ENCODE data around the gene GRAPL. TPM values are rescaled to one million over a fixed set of nuclear protein-coding genes. Genes with fewer than 3 reads are reported as not detected.
"Not testable (repeated sequence)": the region's sequence is repeated elsewhere in the genome, so short reads cannot be mapped to it uniquely, and the experiment has no call there.

The GRAPL gene
- total RNA-seq (2014; rRNA removed; shearing (Covaris generic)): not detected in 2 replicates

DNA sequence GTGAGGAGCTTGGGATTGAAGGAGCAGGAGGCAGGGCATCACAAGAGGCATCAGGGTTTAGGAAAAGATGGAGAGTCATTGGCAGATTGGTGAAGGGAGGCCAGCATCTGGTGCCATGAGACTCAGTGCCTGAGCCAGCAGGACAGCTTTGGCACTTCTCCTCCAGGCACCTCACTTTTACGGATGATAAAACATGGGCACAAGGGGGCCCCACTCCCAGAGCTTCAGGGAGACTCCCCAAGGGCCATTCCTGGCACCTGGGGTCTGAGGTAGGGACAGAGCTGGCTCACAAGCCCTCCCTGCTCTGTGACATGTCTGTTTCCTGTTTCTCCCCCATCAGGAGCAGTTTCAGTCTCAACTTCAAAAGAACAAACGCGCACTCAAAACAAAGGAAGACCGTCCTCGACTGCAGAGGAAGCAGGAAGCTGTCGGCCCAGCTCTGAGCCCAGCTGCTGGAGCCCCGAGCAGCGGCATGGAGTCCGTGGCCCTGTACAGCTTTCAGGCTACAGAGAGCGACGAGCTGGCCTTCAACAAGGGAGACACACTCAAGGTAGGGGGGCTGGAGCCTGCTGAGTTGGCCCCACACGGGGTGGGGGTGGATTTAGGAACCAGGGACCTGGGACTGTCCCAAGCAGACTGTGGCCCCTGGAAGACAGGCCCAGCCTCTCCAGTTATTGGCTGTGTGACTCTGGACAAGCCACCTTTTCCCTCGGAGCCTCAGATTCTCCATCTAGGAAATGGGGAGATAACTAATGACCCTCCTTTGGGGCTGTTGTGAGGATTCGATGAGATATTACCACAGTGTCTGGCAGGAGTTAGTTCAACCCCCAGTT, at the start of gene GRAPL:
GRAPL (plus strand) TSS at position 442 of the 833 bp plus-strand sequence; CDS start at position 473, 31 bp downstream.
- not testable (repeated sequence) for DNase-seq (ENCODE audit: low spot score)

DNA sequence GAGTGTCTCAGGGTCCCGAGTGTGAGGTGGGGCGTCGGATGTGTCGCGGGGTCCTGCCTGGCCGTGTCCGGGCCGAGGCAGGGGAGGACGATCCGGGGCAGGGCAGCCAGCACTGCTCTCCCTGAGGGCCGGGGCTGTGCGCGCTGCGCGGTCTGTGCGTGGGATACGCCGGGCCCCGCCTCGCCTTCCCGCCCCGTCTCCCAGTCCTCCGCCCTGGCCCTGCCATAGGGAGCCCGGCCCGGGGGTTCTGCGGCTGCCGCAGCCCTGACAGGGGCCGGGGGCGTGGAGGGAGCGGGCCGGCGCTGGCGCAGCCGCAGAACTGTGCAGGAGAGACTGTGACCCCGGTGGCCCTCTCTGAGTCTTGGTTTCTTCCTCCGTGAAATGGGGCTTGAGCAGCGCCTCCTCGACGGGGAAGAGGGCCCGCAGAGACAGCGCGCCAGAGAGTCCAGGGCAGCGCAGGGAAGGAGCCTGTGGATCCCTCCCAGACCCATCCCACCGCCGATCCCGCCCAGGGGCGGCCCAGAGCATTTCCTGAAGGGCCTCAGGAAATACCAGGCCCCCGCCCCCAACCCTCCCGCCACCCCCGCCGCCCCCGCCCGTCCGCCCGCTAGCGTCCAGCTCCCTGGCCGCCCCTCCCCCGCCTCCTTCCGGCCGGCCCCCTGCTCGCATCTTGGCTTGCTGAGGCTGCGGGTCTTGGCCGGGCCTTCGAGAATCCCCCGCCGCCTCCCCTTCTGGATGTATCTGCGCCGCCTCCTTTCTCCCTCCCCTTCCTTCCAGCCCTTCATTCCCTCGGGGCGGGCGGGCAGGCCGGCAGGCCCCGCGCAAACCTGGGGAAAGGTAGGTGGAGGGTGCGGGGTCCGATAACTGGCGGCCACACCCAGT, 38.3 kb upstream of the GRAPL start:
- not testable (repeated sequence) for DNase-seq (ENCODE audit: low spot score)

DNA sequence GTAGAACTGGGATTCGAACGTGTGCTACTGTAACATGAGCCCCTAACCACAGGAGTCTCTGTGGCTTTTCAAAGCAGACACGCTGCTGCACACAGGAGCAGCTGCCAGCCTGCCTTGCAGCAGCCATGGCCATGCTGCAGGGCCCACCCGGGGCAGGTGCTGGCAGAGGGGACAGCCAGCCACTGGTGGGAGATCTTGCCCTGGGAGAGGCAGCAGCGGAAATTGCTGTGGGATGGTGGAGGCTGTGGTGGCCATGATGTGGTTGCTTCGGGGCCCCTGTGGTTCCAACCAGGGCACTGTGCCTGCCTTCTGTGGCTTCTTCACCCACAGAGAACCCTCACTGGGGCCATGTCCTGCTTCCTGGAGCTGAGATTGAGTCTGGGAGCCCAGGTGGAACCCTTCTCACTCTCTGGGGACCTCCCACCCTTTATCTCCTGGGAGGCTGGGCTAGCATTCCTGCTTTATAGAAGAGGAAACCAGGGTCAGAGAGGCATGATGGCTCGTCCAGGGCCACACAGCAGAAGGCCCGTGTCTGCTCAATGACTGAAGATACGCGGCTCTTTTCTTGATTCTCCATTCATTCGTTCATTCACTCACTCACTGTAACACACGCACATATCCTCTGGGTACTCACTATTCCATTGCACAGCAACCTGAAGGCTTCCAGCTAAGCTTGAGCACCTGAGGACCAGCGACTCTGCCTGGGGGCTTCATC, 37.2 kb upstream of the GRAPL start:
- DNase-seq (ENCODE audit: low spot score): not testable (repeated sequence)

DNA sequence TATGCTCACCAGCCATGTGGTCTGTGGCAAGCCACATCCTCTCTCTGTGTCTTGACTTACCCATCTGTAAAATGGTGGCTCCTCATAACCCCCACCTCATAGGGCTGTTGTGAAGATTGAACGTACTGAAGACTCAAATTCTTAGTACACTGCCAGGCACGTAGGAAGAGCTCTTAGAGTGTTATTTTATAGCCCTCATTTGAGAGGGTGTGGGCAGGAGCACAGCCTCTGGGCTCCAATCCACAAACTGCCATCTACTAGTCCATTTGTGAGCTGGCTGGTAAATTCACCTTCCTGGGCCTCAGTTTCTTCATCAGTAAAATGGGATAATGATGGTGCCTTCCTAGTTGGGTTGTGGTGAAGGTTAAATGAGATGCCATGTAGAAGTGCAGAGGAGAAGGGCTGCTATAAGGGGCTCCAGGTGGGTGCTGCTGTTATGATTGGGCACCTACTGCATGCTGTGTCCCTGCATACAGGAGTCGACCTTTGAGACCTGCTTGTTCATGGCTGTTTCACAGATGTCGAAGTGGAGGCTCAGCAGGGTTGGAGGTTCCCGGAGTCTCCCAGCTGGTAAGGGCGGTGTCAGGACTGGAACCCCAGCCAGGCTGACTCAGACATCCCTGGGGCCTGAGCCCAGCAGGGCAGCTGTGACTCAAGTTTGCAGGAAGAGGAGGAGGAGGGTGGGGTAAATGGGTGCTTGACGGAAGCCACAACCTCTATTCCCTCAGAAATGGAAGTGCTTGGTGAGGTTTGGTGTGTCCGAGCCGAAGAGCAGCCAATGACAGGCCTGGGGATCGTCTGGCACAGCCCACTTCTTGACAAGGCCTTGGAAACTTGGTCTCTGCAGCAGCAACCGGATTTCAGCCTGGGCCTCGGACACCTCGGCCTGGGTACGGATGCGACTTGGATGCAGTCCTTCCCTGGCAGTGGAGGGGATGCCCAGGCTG, 34.4 kb upstream of the GRAPL start:
- DNase-seq (ENCODE audit: low spot score): peak; percentile 0

DNA sequence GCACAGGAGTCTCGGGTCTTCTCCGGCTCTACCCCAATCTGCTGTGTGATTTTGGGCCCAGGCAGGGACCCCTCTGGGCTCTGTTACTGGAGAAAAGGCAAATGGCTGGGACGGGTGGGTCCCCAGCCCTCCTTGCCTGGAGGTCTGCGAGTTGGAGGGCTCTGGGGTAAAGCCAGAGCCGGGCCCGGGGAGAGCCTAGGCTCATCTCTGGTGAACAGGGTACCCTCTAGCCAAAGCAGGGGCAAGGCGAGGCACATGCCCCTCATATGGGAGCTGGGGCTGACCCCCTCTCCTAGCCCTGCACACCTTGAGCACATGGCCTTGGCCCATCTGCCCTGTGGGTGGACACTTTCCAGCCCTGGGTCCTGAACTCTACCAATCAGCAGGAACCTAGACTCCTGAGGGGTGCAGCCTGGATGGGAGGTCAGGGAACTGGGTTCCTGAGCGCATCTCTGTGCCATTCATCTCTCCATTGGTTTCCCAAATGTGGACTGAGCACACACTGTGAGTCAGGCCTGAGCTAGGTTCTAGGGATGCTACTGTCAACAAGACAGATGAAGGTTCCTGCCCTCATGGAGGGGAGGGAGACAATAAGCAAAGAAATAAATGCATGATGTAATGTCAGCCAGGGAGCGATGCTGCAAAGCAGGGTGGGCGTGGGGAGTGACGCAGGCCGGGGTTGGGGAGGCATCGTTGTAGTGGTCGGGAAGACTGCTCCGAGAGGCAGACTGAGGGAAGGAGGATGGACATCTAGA, 33.5 kb upstream of the GRAPL start:
- not testable (repeated sequence) for DNase-seq (ENCODE audit: low spot score)

DNA sequence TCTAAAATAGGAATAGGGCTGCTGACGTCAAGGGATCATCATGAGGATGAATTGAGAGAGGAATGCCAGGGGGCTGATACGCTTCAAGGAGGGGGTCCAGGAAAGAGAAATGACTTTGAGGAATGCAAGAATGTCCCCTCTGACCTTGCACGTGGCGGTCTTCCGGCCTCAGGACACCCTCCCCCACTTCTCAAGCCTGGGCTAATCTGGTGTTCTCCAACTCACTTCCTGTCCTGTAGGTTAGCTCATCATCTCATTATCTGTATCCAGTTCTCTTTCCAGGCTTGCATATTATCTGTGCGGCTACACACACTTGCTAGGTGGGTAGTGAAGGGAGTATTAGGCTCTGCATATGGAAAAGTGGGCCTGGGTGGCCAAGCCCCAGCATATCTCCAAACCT, 18.9 kb upstream of the GRAPL start:
- DNase-seq (ENCODE audit: low spot score): not testable (repeated sequence)

DNA sequence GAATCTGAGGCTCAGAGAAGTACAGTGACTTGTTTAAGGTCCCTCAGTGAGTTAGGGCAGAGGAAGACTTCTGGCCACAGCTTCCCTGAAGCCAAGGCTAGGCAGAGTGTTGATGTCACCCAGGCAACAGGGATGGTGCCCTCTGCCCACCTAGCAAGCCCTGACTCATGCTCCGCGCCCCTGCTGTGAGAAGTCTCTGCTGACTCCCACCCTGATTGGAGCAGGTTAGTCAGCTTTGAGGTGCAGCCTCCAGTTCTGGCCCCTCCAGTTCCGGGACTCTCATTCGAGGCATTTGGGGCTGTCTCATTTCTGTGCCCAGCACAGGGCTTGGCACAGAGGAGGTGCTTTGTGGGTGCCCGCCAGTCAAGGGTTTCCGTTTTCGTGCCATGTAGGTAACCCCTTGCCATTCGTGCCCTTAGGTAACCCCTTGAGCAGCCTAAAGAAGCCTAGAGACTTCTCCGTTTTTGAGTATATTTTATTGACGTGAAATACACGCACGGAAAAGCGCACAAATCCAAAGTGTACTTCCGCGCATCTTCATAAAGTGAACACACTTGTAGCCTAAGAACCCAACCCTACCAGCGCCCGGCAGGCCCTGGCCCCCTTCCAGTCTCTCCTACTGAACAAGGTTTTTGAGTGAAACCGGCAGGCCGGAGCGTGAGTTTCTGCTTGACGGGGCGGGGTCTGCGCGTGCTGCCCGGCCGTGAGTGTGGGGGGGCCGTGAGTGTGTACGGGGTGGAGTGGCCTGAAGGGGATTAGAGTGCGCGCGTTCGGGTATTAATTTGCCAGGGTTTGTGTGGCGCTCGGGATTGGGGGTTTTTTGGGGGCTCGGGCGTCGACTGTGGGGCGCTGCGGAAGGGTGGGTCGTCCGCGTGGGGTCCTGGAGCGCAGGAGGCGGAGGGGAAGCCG, 16.9 kb upstream of the GRAPL start:
- not testable (repeated sequence) for DNase-seq (ENCODE audit: low spot score)

DNA sequence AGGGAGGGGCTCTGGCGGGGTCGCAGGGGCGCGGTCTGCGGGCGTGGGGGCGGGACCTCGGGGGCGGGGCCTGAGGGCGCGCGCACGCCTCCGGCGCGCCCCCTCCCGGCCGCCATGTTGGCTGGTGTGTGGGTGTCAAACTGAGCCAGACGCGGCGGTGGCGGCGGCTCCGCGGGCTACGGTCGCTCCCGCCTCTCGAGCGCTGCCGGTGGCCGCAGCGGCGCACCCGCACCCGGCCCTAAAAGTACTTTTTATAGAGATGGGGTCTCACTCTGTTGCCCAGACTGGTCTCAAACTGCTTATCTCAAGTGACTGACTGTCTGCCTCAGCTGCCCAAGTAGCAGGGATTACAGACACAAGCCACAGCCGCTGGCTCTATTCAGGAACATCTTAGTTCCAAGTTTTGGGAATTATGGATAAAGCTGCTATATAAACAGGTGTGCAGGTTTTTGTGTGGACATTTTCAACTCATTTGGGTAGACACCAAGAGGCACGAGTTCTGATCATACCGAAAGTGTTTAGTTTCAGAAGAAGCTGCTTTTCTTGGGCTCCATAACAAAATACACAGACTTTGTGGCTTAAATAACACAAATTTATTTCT, 16.2 kb upstream of the GRAPL start:
- DNase-seq (ENCODE audit: low spot score): peak; percentile 15

DNA sequence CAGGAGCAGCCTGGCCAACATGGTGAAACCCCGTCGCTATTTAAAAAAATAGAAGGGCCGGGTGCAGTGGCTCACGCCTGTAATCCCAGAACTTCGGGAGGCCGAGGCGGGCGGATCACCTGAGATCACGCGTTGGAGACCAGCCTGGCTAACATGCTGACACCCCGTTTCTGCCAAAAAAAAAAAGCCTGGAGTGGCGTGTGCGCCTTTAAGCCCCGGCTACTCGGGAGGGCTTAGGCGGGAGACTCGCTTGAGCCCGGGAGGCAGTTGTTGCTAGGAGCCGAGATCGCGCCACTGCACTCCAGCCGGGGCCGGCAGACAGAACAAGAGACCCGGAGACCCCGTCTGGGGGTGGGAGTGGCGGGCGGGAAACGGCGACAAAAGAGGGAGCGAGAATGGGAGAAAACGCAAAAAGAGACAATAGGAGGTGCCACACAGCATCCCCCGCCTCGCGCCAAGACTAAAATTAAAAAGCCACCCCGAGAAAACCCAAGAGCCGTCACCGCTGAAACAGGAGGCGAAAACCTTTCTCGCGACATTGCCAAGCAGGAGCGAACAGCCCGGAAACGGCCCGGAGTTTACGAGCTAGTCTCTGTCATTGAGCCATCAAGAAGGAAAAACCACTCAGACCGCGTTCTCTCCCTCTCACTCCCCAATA, 15.5 kb upstream of the GRAPL start:
- DNase-seq (ENCODE audit: low spot score): peak; percentile 46

DNA sequence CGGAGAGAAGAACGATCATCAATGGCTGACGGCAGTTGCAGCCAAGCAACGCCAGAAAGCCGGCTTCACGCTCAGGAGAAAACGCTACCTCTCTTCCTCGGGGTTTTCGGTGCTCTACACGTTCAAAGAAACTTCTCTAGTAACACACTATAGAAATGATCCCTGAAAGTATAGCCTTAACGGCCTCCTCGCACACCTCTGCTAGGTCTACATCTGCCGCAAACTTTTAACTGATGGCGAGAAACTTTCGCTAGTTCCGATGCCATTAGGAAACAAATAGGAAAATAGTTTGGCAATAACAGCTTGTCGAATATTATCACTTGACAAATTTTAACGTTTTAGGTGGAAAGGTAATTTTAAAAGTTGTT, 14.9 kb upstream of the GRAPL start:
- peak; percentile 0 for DNase-seq (ENCODE audit: low spot score)

DNA sequence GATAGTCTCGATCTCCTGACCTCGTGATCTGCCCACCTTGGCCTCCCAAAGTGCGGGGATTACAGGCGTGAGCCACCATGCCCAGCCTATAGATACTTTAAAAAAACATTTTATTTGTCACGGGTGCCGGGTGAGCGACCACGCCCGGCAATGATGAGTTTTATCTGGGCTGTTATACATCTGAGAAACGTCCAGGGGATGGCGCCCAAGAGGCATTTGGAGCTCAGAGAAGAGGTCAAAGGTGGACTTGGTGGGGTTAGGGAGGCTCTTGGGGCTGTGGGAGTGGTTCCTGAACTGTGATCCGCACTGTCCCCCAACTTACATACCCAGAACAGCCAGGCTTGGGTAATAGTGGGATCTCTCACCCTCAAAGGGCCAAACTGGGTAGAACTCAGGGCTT, 8.7 kb upstream of the GRAPL start:
- not testable (repeated sequence) for DNase-seq (ENCODE audit: low spot score)

DNA sequence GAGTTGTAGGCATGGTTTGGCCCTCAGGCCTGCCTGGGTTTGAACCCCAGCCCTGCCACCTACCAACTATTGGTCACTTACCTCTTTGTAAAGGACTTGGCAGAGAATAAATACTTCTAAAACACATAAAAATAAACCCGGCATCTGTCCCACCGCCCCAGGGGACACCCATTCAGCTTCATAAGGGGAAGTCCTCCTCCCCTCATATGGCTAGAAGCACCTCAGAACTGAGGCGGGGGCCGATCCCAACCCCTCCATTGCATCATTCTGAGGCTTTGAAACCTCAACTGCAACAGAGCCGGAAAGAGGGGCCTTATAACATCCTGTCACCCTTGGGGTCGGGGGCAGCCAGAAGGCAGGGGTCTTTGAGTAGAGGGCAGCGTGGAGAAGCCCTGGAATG, 2.1 kb upstream of the GRAPL start:
- not testable (repeated sequence) for DNase-seq (ENCODE audit: low spot score)

DNA sequence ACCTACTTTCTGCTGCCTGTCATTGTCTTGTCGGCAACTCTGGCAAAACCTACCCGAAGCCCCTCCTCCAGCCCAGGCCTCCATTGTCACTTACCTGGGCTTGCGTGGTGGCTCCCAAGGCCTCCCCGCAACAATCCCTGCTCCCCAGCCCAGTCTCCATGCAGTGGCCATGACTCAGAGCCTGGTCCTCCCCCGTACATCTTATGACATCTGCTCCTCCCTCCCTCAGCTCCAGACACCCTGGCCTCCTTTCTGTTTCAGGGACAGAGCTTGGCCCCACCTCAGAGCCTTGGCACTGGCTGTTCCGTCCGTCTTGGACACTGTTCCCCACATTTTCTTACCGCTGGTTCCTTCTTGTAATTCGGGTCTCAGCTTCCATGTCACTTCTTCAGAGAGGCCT, 2.1 kb downstream of the GRAPL start:
- not testable (repeated sequence) for DNase-seq (ENCODE audit: low spot score)

DNA sequence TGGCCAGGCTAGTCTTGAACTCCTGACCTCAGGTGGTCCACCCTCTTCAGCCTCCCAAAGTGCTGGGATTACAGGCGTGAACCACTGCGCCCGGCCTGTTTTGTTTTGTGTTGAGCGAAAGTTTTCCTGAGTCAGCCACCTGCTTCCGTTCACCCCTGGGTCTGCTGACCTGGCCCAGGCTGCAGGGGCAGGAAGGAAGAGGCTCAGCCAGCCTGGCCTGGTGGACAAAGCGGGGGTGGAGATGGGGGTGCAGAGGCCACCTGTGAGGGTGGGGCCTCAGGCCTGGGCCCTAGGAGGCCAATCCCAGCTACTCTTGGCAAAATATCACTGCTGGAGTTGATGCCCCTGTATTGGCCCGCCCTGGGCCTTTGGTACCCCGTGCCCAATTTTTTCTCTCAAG, 3.7 kb downstream of the GRAPL start:
- not testable (repeated sequence) for DNase-seq (ENCODE audit: low spot score)

DNA sequence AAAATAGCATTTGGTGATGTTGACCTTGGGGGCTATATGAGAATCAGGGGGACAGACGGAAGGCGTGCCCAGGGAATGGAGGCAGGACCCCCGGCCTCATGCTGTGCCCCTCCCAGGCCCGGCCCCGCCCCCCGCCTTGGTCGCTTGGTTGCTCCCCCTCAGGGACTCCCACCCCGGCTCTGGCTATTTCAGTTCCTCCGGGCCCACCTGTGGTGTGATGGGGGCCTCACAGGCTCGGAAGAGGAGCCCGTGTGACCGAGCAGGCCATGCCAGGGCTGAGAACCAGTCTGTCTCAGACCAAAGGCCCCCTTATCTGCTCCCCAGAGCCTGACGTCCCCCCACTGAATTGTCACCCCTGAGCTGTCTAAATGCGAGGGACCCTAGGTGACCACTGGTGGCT, 4.4 kb downstream of the GRAPL start:
- not testable (repeated sequence) for DNase-seq (ENCODE audit: low spot score)

DNA sequence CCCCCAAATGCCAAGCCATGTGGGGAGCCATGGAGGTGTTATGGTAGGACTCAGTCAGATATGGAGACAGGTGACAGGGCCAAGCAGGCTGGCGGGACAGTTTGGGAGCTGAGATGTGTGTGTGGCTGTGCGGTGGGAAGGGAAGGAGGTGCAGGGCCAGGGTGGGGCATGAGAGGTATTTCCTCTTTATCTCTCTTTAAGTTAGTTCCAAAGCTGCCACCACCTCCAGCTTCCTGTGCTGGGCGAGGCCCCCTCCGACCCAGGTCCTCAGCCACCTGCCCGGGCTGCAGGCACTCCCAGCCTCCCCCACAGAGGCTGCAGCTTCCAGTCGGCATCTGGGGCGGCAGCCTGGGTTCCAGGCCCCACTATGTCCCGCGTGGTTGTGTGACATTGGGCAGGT, 6.4 kb downstream of the GRAPL start:
- not testable (repeated sequence) for DNase-seq (ENCODE audit: low spot score)

DNA sequence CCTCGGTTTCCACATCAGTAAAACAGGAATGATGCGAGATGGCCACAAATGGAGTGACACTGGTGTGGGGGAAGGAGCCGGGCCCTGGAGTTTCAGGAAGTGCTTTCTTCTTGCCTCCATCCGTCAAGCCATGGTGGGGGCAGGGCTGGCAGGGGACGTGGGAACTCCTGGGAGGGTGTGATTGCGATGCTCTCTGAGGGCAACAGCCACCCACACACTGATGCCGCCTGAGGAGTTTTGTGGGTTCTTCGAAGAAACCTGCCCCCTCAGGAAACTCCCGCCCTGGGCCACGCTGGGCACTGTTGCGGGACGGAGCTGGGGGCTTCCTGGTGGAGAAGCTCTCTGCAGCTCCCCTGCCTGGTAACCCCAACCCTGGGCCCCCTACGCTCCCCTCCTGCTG, 8.0 kb downstream of the GRAPL start:
- not testable (repeated sequence) for DNase-seq (ENCODE audit: low spot score)

DNA sequence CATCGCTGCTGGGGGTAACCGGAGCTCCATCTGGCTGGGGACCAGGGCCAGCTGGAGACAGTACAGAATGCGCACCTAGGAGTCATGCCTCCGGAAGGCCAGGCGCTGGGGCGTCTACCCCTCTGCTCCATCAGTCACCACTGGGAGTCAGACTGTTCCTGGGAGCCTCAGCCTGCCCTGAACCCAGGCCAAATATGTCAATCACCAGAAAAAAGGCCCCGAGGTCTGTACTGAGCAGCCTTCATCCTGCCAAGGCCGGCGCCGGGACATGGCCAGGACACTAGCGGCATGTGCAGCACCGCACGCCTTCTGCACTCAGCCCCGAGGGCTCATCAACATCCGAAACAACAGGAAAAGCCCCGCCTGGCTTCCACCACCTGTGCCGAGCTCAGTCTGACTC, 8.7 kb downstream of the GRAPL start:
- not testable (repeated sequence) for DNase-seq (ENCODE audit: low spot score)
